ENCODE data around the gene ARL5B. TPM values are rescaled to one million over a fixed set of nuclear protein-coding genes. Genes with fewer than 3 reads are reported as not detected.

The ARL5B gene
- total and polyA plus RNA-seq, 2 experiments from 2014 or later: 21.5 to 95.2 TPM

- no peaks in the 10 kb centered on the region for H3K79me2 ChIP-seq
- H3K4me1 ChIP-seq (ENCODE audit: insufficient read depth): no peaks in the 10 kb centered on the region
- peaks cover 5% of the 10 kb centered on the region for H3K27me3 ChIP-seq
- no peak overlapping the region for H3K27ac ChIP-seq
- H3K9me2 ChIP-seq (replicated peaks; ENCODE audit: insufficient read depth): no peaks in the 10 kb centered on the region
- H3K4me3 ChIP-seq: no peak overlapping the region
- WGBS (ENCODE audit: low lambda C conversion rate, missing lambda C conversion rate): 94% methylated on average over 1 of the region's 1 CpG
- TF ChIP-seq, protein P1, sequence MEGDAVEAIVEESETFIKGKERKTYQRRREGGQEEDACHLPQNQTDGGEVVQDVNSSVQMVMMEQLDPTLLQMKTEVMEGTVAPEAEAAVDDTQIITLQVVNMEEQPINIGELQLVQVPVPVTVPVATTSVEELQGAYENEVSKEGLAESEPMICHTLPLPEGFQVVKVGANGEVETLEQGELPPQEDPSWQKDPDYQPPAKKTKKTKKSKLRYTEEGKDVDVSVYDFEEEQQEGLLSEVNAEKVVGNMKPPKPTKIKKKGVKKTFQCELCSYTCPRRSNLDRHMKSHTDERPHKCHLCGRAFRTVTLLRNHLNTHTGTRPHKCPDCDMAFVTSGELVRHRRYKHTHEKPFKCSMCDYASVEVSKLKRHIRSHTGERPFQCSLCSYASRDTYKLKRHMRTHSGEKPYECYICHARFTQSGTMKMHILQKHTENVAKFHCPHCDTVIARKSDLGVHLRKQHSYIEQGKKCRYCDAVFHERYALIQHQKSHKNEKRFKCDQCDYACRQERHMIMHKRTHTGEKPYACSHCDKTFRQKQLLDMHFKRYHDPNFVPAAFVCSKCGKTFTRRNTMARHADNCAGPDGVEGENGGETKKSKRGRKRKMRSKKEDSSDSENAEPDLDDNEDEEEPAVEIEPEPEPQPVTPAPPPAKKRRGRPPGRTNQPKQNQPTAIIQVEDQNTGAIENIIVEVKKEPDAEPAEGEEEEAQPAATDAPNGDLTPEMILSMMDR (IDR thresholded peaks at IDR 0.05; ENCODE audit: poor library complexity): no peak
- TF ChIP-seq EZH2phosphoT487 (IDR thresholded peaks at IDR 0.05; ENCODE audit: low read depth, severe bottlenecking, unreplicated experiment): no peak
- no peak overlapping the region for H2AFZ ChIP-seq
- no peaks in the 10 kb centered on the region for H3K36me3 ChIP-seq (replicated peaks; ENCODE audit: insufficient read depth, low read depth)
- DNase-seq (ENCODE audit: low spot score): no peak
- H3K9me3 ChIP-seq (ENCODE audit: low read depth): no peaks in the 10 kb centered on the region
- no peak overlapping the region for H3K4me2 ChIP-seq
- H4K20me1 ChIP-seq (ENCODE audit: insufficient read depth, poor library complexity, severe bottlenecking): no peaks in the 10 kb centered on the region
These were observed 60.6 kb downstream of the ARL5B start for GRCh38 chr10:18719811-18720210.

DNA sequence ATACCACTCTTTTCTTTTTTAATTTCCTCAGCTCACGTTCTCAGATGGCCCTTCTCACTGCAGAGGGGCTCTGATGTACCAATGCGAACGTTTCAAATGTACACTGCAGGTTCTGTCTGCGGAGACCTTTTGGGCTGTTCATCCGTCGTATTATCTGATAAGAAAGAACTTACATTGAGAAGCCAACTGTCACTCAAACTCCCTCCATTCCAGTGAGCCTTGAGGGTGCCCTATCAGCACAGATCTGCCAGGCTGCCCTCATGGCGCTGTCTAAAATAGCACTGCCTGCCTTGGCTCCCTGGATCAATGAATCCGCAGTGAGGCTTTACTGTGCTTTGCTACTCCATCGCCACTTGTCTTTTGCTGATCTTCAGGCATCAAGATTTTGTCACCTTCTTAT lies 61.8 kb downstream of the ARL5B start:
- Histone ChIP-seq H3K4me2 (no peak overlapping the region), H3K27ac (no peak overlapping the region), H3K27me3 (peaks cover 5% of the 10 kb centered on the region), H3K4me1 (ENCODE audit: insufficient read depth) (no peaks in the 10 kb centered on the region), H4K20me1 (ENCODE audit: insufficient read depth, poor library complexity, severe bottlenecking) (no peaks in the 10 kb centered on the region), H3K9me3 (ENCODE audit: low read depth) (no peaks in the 10 kb centered on the region), H2AFZ (no peak overlapping the region), H3K4me3 (no peak overlapping the region), H3K9me2 (replicated peaks; ENCODE audit: insufficient read depth) (no peaks in the 10 kb centered on the region), H3K36me3 (replicated peaks; ENCODE audit: insufficient read depth, low read depth) (no peaks in the 10 kb centered on the region), H3K79me2 (no peaks in the 10 kb centered on the region)
- 73% methylated on average over 9 of the region's 9 CpGs for WGBS (ENCODE audit: low lambda C conversion rate, missing lambda C conversion rate)
- DNase-seq (ENCODE audit: low spot score): no peak
- no peak for TF ChIP-seq EZH2phosphoT487 (IDR thresholded peaks at IDR 0.05; ENCODE audit: low read depth, severe bottlenecking, unreplicated experiment)
- no peak for TF ChIP-seq EZH2 (IDR thresholded peaks at IDR 0.05; ENCODE audit: borderline replicate concordance)
- TF ChIP-seq, protein P1 (IDR thresholded peaks at IDR 0.05; ENCODE audit: poor library complexity): no peak

DNA sequence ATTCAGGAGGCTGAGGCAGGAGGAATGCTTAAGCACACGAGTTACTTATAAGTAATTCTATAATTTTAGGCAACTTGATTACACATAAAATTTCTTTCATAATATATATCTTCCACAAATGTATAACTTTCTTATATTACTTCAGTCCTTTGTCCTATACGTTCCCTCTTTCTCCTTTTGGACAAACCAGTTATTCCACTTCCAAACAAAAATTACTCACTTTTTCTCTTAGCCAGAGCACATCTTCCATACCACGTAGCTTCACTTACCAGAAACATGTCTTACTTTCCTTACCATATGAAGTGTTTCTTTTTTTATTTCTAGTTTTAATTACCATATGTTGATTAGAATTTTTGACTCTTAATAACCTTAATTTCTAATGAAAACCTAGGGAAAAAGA lies 64.6 kb downstream of the ARL5B start:
- H3K4me2 ChIP-seq: no peak overlapping the region
- no peak for DNase-seq (ENCODE audit: low spot score)
- no peaks in the 10 kb centered on the region for H4K20me1 ChIP-seq (ENCODE audit: insufficient read depth, poor library complexity, severe bottlenecking)
- TF ChIP-seq, protein P1 (IDR thresholded peaks at IDR 0.05; ENCODE audit: poor library complexity): no peak
- TF ChIP-seq EZH2 (IDR thresholded peaks at IDR 0.05; ENCODE audit: borderline replicate concordance): no peak
- TF ChIP-seq EZH2phosphoT487 (IDR thresholded peaks at IDR 0.05; ENCODE audit: low read depth, severe bottlenecking, unreplicated experiment): no peak
- no peak overlapping the region for H3K4me3 ChIP-seq
- no peaks in the 10 kb centered on the region for H3K79me2 ChIP-seq
- no peaks in the 10 kb centered on the region for H3K9me3 ChIP-seq (ENCODE audit: low read depth)
- 69% methylated on average over 3 of the region's 3 CpGs for WGBS (ENCODE audit: low lambda C conversion rate, missing lambda C conversion rate)
- H3K27ac ChIP-seq: no peak overlapping the region
- no peaks in the 10 kb centered on the region for H3K4me1 ChIP-seq (ENCODE audit: insufficient read depth)
- H3K27me3 ChIP-seq: peaks cover 5% of the 10 kb centered on the region
- no peak overlapping the region for H2AFZ ChIP-seq
- no peaks in the 10 kb centered on the region for H3K36me3 ChIP-seq (replicated peaks; ENCODE audit: insufficient read depth, low read depth)
- H3K9me2 ChIP-seq (replicated peaks; ENCODE audit: insufficient read depth): no peaks in the 10 kb centered on the region

Other genes starting within 250 kb of the ARL5B start
- 14.6 and 18.9 TPM in 2 replicates for gene NSUN6, start 7.8 kb upstream of the ARL5B start, total RNA-seq
- 12.2 and 12.3 TPM in 2 replicates for gene NSUN6, start 7.8 kb upstream of the ARL5B start, polyA plus RNA-seq